Mesendoderm (in vitro differentiated cells): ENCODE measurements around the gene ARF3.

Experiments used
- DNase-seq: peaks from one replicate; pipeline ENCODE4 v3.0.0; 2013
- H2AK5ac ChIP-seq: 2 replicates; pipeline ENCODE4 v1.6.1; 2013; ENCODE audit warnings: low read length, inconsistent platforms
- H2BK120ac ChIP-seq: 2 replicates; pipeline ENCODE4 v1.6.1; 2013; ENCODE audit warnings: low read depth, mild to moderate bottlenecking, low read length, moderate library complexity, mixed read lengths
- H2BK15ac ChIP-seq: replicated peaks from 2 replicates; pipeline ENCODE4 v1.6.1; 2013; ENCODE audit warnings: low read depth, mild to moderate bottlenecking, moderate library complexity
- H2BK5ac ChIP-seq: 2 replicates; pipeline ENCODE4 v1.6.1; 2013; ENCODE audit warnings: low read length, inconsistent platforms
- H3K18ac ChIP-seq: 2 replicates; pipeline ENCODE4 v1.6.1; 2013; ENCODE audit warnings: mild to moderate bottlenecking, low read length, mixed read lengths
- H3K23ac ChIP-seq: one replicate; pipeline ENCODE4 v1.6.1; 2013; ENCODE audit warnings: low read length
- H3K27ac ChIP-seq: 2 replicates; pipeline ENCODE4 v1.5.1; 2013; ENCODE audit warnings: low read depth, mild to moderate bottlenecking, inconsistent platforms, low read length, moderate library complexity
- H3K27me3 ChIP-seq: 2 replicates; pipeline ENCODE4 v1.6.1; 2013; ENCODE audit warnings: low read length, control low read depth, mild to moderate bottlenecking, inconsistent platforms; ENCODE audit not compliant: insufficient read depth, poor library complexity
- H3K36me3 ChIP-seq: 2 replicates; pipeline ENCODE4 v1.6.1; 2013; ENCODE audit warnings: low read length, inconsistent platforms; ENCODE audit not compliant: control insufficient read depth, insufficient read depth
- H3K4ac ChIP-seq: one replicate; pipeline ENCODE4 v1.6.1; 2013; ENCODE audit warnings: low read depth, mild to moderate bottlenecking, low read length, moderate library complexity
- H3K4me1 ChIP-seq: 2 replicates; pipeline ENCODE4 v1.6.1; 2013; ENCODE audit warnings: low read depth, low read length, inconsistent platforms; ENCODE audit not compliant: control insufficient read depth
- H3K4me2 ChIP-seq: 2 replicates; pipeline ENCODE4 v1.6.1; 2013; ENCODE audit warnings: low read length
- H3K4me3 ChIP-seq: 2 replicates; pipeline ENCODE4 v1.5.1; 2013; ENCODE audit warnings: mild to moderate bottlenecking, low read length
- H3K56ac ChIP-seq: one replicate; pipeline ENCODE4 v1.6.1; 2013; ENCODE audit warnings: low read length
- H3K79me1 ChIP-seq: 2 replicates; pipeline ENCODE4 v1.6.1; 2013; ENCODE audit warnings: low read length, inconsistent platforms
- H3K79me2 ChIP-seq: 2 replicates; pipeline ENCODE4 v1.6.1; 2013; ENCODE audit warnings: mild to moderate bottlenecking, low read length; ENCODE audit not compliant: control insufficient read depth, insufficient read depth
- H3K9ac ChIP-seq: 2 replicates; pipeline ENCODE4 v1.6.1; 2013; ENCODE audit warnings: low read length, inconsistent platforms
- H4K5ac ChIP-seq: one replicate; pipeline ENCODE4 v1.6.1; 2013; ENCODE audit warnings: low read length
- H4K8ac ChIP-seq: one replicate; pipeline ENCODE4 v1.6.1; 2013; ENCODE audit warnings: low read depth, mild to moderate bottlenecking, control low read depth, low read length, moderate library complexity
- WGBS: extraction: QIAGEN DNeasy Blood & Tissue Kit; methylation state at CpG from one replicate; pipeline ENCODE4 v1.1.7; 2013; ENCODE audit warnings: low lambda C conversion rate, missing lambda C conversion rate; ENCODE audit not compliant: insufficient coverage; ENCODE audit errors: extremely low coverage; 5-methylcytosine and 5-hydroxymethylcytosine counted together

The ARF3 gene

GRCh38 chr12:48952691-48953090, 4.6 kb downstream of the ARF3 start:
- H3K27me3 ChIP-seq, result no peaks in the 10 kb centered on the region
- peaks cover 53% of the 10 kb centered on the region for H3K79me2 ChIP-seq
- H4K8ac ChIP-seq, result no peak overlapping the region
- no peak for DNase-seq
- no peak overlapping the region for H4K5ac ChIP-seq
- peaks cover 4% of the 10 kb centered on the region for H3K36me3 ChIP-seq
- no peak overlapping the region for H3K4me3 ChIP-seq
- H2AK5ac ChIP-seq, result no peak overlapping the region
- H3K56ac ChIP-seq, result no peak overlapping the region
- H2BK15ac ChIP-seq, result no peak overlapping the region
- no peak overlapping the region for H3K27ac ChIP-seq
- no peak overlapping the region for H2BK5ac ChIP-seq
- no peak overlapping the region for H2BK120ac ChIP-seq
- no CpG with 5 or more reads among the region's 4 CpGs for WGBS
- H3K9ac ChIP-seq, result no peak overlapping the region
- peaks cover 22% of the 10 kb centered on the region for H3K79me1 ChIP-seq
- no peak overlapping the region for H3K18ac ChIP-seq
- no peak overlapping the region for H3K4me2 ChIP-seq
- no peak overlapping the region for H3K4ac ChIP-seq
- H3K4me1 ChIP-seq, result peaks cover 4% of the 10 kb centered on the region
- H3K23ac ChIP-seq, result no peak overlapping the region

- no peak overlapping the region for H3K23ac ChIP-seq
- H3K4ac ChIP-seq, result no peak overlapping the region
- peaks cover 53% of the 10 kb centered on the region for H3K79me2 ChIP-seq
- H3K79me1 ChIP-seq, result peaks cover 25% of the 10 kb centered on the region
- H3K27me3 ChIP-seq, result no peaks in the 10 kb centered on the region
- no peak overlapping the region for H2AK5ac ChIP-seq
- no peak overlapping the region for H3K4me3 ChIP-seq
- H4K5ac ChIP-seq, result no peak overlapping the region
- no CpG with 5 or more reads among the region's 3 CpGs for WGBS
- no peak overlapping the region for H3K9ac ChIP-seq
- H4K8ac ChIP-seq, result no peak overlapping the region
- H2BK120ac ChIP-seq, result no peak overlapping the region
- no peak overlapping the region for H3K27ac ChIP-seq
- H3K18ac ChIP-seq, result no peak overlapping the region
- no peak overlapping the region for H2BK5ac ChIP-seq
- H2BK15ac ChIP-seq, result no peak overlapping the region
- H3K4me2 ChIP-seq, result no peak overlapping the region
- H3K4me1 ChIP-seq, result no peaks in the 10 kb centered on the region
- H3K56ac ChIP-seq, result no peak overlapping the region
- DNase-seq, result no peak
- H3K36me3 ChIP-seq, result peaks cover 3% of the 10 kb centered on the region
Observed at GRCh38 chr12:48947727-48948126, 9.6 kb downstream of the ARF3 start.

- Histone ChIP-seq H3K79me1 (peaks cover 18% of the 10 kb centered on the region), H2BK5ac (no peak overlapping the region), H3K4me3 (no peak overlapping the region), H3K4me2 (no peak overlapping the region), H4K5ac (no peak overlapping the region), H3K23ac (no peak overlapping the region), H3K27ac (no peak overlapping the region), H3K36me3 (no peaks in the 10 kb centered on the region), H4K8ac (no peak overlapping the region), H3K27me3 (no peaks in the 10 kb centered on the region), H3K9ac (no peak overlapping the region), H3K79me2 (peaks cover 45% of the 10 kb centered on the region), H2BK120ac (no peak overlapping the region), H3K18ac (no peak overlapping the region), H2BK15ac (no peak overlapping the region), H3K4me1 (no peaks in the 10 kb centered on the region), H2AK5ac (no peak overlapping the region), H3K56ac (no peak overlapping the region), H3K4ac (no peak overlapping the region)
- no CpG with 5 or more reads among the region's 6 CpGs for WGBS
- no peak for DNase-seq
Observed at GRCh38 chr12:48946943-48947342, 10.3 kb downstream of the ARF3 start.

GRCh38 chr12:48946205-48946604, 11.1 kb downstream of the ARF3 start:
- Histone ChIP-seq H3K4ac (no peak overlapping the region), H4K5ac (no peak overlapping the region), H2BK120ac (no peak overlapping the region), H3K79me1 (peaks cover 20% of the 10 kb centered on the region), H3K4me1 (no peaks in the 10 kb centered on the region), H3K56ac (no peak overlapping the region), H3K4me2 (no peak overlapping the region), H4K8ac (no peak overlapping the region), H2BK5ac (no peak overlapping the region), H3K36me3 (peaks cover 2% of the 10 kb centered on the region), H2AK5ac (no peak overlapping the region), H3K79me2 (peaks cover 46% of the 10 kb centered on the region), H3K27me3 (no peaks in the 10 kb centered on the region), H3K9ac (no peak overlapping the region), H3K23ac (no peak overlapping the region), H3K18ac (no peak overlapping the region), H3K4me3 (no peak overlapping the region), H3K27ac (no peak overlapping the region), H2BK15ac (no peak overlapping the region)
- no peak for DNase-seq

- peaks cover 36% of the 10 kb centered on the region for H3K79me2 ChIP-seq
- WGBS, result no CpG with 5 or more reads among the region's 4 CpGs
- H3K4me2 ChIP-seq, result no peak overlapping the region
Observed at GRCh38 chr12:48943221-48943620, 14.1 kb downstream of the ARF3 start.

GRCh38 chr12:48940181-48940580, 17.1 kb downstream of the ARF3 start:
- H3K36me3 ChIP-seq, result peaks cover 21% of the 10 kb centered on the region

More at GRCh38 chr12:48943221-48943620, 14.1 kb downstream of the ARF3 start:
- H3K18ac ChIP-seq, result no peak overlapping the region
- no peak overlapping the region for H2BK5ac ChIP-seq
- H2AK5ac ChIP-seq, result no peak overlapping the region
- no peak overlapping the region for H3K27ac ChIP-seq
- H4K8ac ChIP-seq, result no peak overlapping the region
- H3K27me3 ChIP-seq, result no peaks in the 10 kb centered on the region
- H3K4ac ChIP-seq, result no peak overlapping the region
- no peak for DNase-seq
- no peak overlapping the region for H4K5ac ChIP-seq
- H3K4me3 ChIP-seq, result no peak overlapping the region
- peaks cover 11% of the 10 kb centered on the region for H3K36me3 ChIP-seq
- H3K4me1 ChIP-seq, result no peaks in the 10 kb centered on the region
- H2BK120ac ChIP-seq, result no peak overlapping the region
- no peak overlapping the region for H3K56ac ChIP-seq
- H3K79me1 ChIP-seq, result peaks cover 18% of the 10 kb centered on the region
- no peak overlapping the region for H3K23ac ChIP-seq
- H3K9ac ChIP-seq, result no peak overlapping the region
- H2BK15ac ChIP-seq, result no peak overlapping the region

More at GRCh38 chr12:48940181-48940580, 17.1 kb downstream of the ARF3 start:
- no peak for DNase-seq
- Histone ChIP-seq H4K8ac (no peak overlapping the region), H3K4me3 (no peak overlapping the region), H2AK5ac (no peak overlapping the region), H3K18ac (no peak overlapping the region), H4K5ac (no peak overlapping the region), H2BK15ac (no peak overlapping the region), H2BK120ac (no peak overlapping the region), H3K56ac (no peak overlapping the region), H3K4ac (no peak overlapping the region), H3K23ac (no peak overlapping the region), H3K4me2 (no peak overlapping the region), H3K27ac (no peak overlapping the region), H3K79me2 (peaks cover 20% of the 10 kb centered on the region), H3K9ac (no peak overlapping the region), H3K27me3 (no peaks in the 10 kb centered on the region), H2BK5ac (no peak overlapping the region), H3K79me1 (peaks cover 17% of the 10 kb centered on the region), H3K4me1 (no peaks in the 10 kb centered on the region)
- no CpG with 5 or more reads among the region's 3 CpGs for WGBS
